ENCODE measurements around the gene OR10W1.

DNA sequence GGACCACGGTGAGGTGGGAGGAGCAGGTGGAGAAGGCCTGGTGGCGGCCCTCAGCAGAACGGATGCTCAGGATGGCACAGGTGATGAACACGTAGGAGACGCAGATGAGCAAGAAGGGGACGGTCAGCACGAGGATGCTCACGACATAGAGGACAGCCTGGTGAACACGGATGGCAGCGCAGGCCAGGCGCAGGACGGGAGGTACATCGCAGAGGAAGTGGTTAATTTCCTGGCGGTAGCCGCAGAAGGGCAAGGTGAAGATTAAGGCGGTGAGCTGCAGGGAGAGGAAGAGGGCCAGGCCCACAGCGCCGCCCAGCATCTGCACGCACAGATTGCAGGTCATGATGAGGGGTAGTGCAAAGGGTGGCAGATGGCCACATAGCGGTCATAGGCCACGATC is 24.0 kb upstream of the OR10W1 start:
- TF ChIP-seq, protein P1, sequence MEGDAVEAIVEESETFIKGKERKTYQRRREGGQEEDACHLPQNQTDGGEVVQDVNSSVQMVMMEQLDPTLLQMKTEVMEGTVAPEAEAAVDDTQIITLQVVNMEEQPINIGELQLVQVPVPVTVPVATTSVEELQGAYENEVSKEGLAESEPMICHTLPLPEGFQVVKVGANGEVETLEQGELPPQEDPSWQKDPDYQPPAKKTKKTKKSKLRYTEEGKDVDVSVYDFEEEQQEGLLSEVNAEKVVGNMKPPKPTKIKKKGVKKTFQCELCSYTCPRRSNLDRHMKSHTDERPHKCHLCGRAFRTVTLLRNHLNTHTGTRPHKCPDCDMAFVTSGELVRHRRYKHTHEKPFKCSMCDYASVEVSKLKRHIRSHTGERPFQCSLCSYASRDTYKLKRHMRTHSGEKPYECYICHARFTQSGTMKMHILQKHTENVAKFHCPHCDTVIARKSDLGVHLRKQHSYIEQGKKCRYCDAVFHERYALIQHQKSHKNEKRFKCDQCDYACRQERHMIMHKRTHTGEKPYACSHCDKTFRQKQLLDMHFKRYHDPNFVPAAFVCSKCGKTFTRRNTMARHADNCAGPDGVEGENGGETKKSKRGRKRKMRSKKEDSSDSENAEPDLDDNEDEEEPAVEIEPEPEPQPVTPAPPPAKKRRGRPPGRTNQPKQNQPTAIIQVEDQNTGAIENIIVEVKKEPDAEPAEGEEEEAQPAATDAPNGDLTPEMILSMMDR (IDR thresholded peaks at IDR 0.05), result no peak
- no peak for TF ChIP-seq POLR2A (IDR thresholded peaks at IDR 0.05)

All from stomach (tissue), 4 donors.